Activated CD4-positive, alpha-beta T cell treated with anti-CD3 and anti-CD28 coated beads, Interleukin-2, amount 10 ng/mL, durations not matched to agents 7 days and 5 days (primary cell): ENCODE data around the gene LAGE3. TPM values are rescaled to one million over a fixed set of nuclear protein-coding genes. Genes with fewer than 3 reads are reported as not detected.
A peak's percentile ranks its signal among the peaks of the same experiment; 100 is the strongest.

ENCODE experiments used
- CTCF ChIA-PET: fragments of 350-600 bp; sonication (Branson Sonifier 250); formaldehyde crosslinking; loops from one replicate; lab custom pipeline; 2021; ENCODE audit warnings: antibody characterized with exemption; lab: Charles Lee
- POLR2A ChIA-PET: fragments of 350-600 bp; sonication (Branson Sonifier 250); formaldehyde crosslinking; loops from one replicate; lab custom pipeline; 2021; ENCODE audit warnings: antibody characterized with exemption; lab: Charles Lee
- DNase-seq: peaks from one replicate; pipeline ENCODE4 v3.0.0-alpha.2; 2020
- H3K27ac Mint-ChIP-seq: one replicate; pipeline ENCODE4 v1.8.0; 2021; ENCODE audit warnings: mild to moderate bottlenecking, moderate library complexity, mixed read lengths
- H3K27me3 Mint-ChIP-seq: one replicate; pipeline ENCODE4 v1.8.0; 2021; ENCODE audit warnings: mixed read lengths
- H3K36me3 Mint-ChIP-seq: one replicate; pipeline ENCODE4 v1.8.0; 2021; ENCODE audit warnings: low read depth, mixed read lengths
- H3K4me1 Mint-ChIP-seq: one replicate; pipeline ENCODE4 v1.8.0; 2021; ENCODE audit warnings: mixed read lengths
- H3K4me3 Mint-ChIP-seq: one replicate; pipeline ENCODE4 v1.8.0; 2021; ENCODE audit warnings: mild to moderate bottlenecking, moderate library complexity, mixed read lengths
- H3K9me3 Mint-ChIP-seq: one replicate; pipeline ENCODE4 v1.8.0; 2021; ENCODE audit warnings: mixed read lengths
- total RNA-seq, 2 experiments: library from RNA; stranded (reverse); gene quantifications; one replicate each; pipeline ENCODE4 v1.2.3, GENCODE V29; 2021

Gene LAGE3, protein sequence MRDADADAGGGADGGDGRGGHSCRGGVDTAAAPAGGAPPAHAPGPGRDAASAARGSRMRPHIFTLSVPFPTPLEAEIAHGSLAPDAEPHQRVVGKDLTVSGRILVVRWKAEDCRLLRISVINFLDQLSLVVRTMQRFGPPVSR
- total RNA-seq: 10 to 100 TPM; 43.2 to 47.9 TPM

DNA sequence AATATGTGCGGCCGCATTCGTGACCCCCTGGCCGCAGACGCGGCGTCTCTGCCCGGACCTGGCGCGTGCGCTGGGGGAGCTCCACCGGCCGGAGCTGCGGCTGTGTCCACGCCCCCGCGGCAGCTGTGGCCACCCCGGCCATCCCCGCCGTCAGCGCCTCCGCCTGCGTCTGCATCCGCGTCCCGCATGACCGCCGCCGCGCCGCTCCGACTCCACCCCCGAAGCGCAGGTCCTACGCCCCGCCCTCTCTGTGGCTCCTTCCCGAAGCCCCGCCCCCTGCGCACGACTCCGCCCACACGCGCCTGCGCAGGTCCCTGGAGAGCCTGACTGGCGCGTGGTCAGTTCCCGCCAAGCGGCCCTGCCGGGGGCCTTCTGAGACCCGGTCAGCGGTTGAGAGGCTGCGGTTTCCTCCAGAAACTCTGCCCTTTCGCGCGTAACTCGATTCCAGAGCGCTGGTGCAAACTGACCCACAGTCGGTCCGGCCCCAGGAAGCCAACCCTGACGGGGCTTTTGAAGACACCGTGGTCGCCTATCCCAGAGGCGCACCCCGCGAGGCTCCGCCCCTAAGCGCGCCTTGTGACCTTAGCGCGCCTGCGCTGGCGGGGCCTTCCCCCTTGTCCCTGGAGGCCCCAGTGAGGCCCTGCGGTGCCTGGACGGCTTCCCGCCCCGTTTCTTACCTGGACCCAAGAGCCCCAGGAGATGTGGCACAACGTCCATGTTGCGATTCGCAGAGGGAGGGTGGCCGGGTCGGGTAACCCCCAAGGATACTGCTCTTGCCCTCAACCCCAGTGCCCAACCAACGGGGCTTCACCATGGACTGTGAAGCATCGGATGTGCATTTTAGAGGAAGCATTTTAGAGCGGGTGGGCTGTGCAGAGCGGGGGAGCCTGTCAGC, at the start of gene LAGE3:
TSS of gene LAGE3 (minus strand) at position 554 of the 895 bp plus-strand sequence. CDS start at position 188, 366 bp downstream.
- no peaks in the 10 kb centered on the region for H3K27me3 Mint-ChIP-seq
- no peaks in the 10 kb centered on the region for H3K9me3 Mint-ChIP-seq
- ChIA-PET POLR2A (no interaction called here), CTCF (interaction anchor here (2.1 kb wide), 1 partner anchor 11 kb away, joined by 5 read pairs; the partner anchor contains the start of gene SLC10A3)
- H3K36me3 Mint-ChIP-seq: peaks cover 10% of the 10 kb centered on the region
- H3K4me3 Mint-ChIP-seq: peak within 1 kb of the TSS; percentile 81
- DNase-seq: peak; percentile 92
- peak within 1 kb of the TSS; percentile 94 for H3K27ac Mint-ChIP-seq
- peaks cover 31% of the 10 kb centered on the region for H3K4me1 Mint-ChIP-seq

DNA sequence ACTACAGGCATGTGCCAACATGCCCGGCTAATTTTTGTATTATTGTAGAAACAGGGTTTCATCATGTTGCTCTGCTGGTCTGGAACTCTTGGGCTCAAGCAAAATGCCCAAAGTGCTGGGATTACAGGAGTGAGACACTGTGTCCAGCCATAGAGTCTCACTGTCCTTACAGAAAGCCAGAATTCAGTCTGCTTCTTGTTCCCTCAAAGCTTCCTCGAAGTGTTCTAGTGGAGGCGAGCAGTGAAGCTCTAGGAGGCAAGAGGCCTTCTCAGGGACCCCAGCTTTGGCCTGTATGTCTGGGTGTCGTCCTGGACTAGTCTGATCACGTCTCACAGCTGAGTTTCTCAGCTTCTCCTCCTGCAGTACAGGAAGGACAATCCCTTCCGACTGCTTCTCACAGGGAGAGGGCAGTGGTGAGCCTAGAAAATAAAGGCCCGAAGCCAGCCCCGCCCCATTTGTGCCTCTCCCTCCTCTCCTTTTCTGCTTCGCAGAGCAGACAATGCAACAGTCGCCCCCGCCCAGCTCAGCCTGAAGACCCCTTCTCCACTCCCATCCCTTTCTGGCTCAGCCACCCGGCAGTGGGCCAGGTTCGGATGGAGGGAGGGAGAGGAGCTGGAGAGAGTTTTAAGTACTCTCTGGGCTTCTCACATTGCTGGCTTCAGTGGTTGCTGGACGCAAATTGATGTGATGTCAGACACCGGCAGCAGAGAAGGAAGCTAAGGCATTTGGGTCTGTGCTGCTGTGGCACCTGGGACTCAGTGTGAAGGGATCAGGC, 48.0 kb upstream of the LAGE3 start:
- POLR2A ChIA-PET: no interaction called here
- Mint-ChIP-seq H3K4me3 (no peak overlapping the region), H3K9me3 (no peaks in the 10 kb centered on the region), H3K36me3 (peaks cover 3% of the 10 kb centered on the region), H3K27ac (peak overlapping the region; percentile 83), H3K4me1 (peaks cover 24% of the 10 kb centered on the region), H3K27me3 (no peaks in the 10 kb centered on the region)
- peak; percentile 67 for DNase-seq
- CTCF ChIA-PET: interaction anchor here (0.6 to 1.6 kb wide), 9 partner anchors 9 to 153 kb away, joined by 3 to 10 read pairs (median 4); partner anchors contain the start of genes FAM3A and SLC10A3

DNA sequence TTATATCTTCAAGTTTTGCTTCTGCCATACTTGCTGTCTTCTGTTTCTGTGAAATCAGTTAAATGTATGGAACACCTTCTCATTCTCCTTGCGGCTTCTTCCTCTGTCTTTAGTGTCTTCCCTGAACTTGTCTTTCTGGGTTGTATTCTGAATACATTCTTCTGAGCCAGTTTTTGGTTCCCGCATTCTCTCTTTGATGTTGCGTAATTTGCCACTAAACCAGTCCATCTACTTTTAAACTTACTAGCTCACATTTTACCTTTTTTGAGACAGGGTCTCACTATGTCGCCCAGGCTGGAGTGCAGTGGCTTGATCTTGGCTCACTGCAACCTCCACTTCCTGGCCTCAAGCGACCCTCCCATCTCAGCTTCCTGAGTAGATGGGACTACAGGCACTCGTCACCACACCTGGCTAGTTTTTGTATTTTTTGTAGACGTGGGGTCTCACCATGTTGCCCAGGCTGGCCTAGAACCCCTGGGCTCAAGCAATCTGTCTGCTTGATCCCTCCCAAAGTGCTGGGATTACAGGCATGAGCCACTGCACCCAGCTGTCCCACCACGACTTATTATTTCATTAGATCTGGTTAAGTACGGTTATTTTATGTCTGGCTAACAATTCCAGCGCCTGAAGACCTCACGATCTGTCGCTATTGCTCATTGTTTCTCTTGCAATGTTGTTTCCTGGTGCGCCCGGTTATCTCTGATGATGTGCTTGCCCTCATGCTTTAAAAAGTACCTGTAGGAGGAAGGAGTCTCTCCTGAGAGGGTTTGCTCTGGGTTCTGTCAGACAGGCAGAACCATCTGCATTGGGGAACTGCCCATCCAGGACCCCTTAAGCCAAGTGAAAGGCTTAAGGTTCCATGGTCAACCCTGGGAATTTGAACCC, 46.8 kb upstream of the LAGE3 start:
- CTCF ChIA-PET: interaction anchor here (1.0 to 1.2 kb wide), 2 partner anchors 35 to 153 kb away, joined by 4 read pairs; partner anchors contain the start of gene SLC10A3
- DNase-seq: no peak
- no peaks in the 10 kb centered on the region for H3K27me3 Mint-ChIP-seq
- H3K9me3 Mint-ChIP-seq: no peaks in the 10 kb centered on the region
- peak overlapping the region; percentile 60 for H3K27ac Mint-ChIP-seq
- peaks cover 24% of the 10 kb centered on the region for H3K4me1 Mint-ChIP-seq
- POLR2A ChIA-PET: no interaction called here
- no peak overlapping the region for H3K4me3 Mint-ChIP-seq
- H3K36me3 Mint-ChIP-seq: peaks cover under 1% of the 10 kb centered on the region

DNA sequence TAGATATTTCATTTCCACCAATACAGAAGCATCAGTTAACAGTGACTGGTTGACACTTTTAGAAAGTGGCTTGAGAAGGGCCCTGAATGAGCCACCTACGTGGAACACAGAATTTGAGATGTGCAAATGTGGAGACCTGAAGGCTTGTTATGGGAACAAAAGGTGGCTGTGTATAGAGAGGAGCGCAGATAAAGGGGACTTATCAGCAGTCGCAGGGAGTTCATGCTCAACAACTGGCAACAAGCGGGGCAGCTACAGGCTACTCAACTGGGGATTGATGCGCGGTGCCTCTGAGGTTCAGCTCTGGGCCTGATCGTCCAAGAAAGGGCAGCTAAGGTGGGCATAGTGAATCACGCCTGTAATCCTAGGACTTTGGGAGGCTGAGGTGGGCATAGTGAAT, 40.3 kb upstream of the LAGE3 start:
- CTCF ChIA-PET: interaction anchor here (0.7 to 2.0 kb wide), 2 partner anchors 13 to 23 kb away, joined by 3 to 5 read pairs; no protein-coding TSS in a partner anchor
- no peaks in the 10 kb centered on the region for H3K9me3 Mint-ChIP-seq
- no peak overlapping the region for H3K27ac Mint-ChIP-seq
- no peak overlapping the region for H3K4me3 Mint-ChIP-seq
- H3K4me1 Mint-ChIP-seq: peaks cover 13% of the 10 kb centered on the region
- no peak for DNase-seq
- no peaks in the 10 kb centered on the region for H3K27me3 Mint-ChIP-seq
- POLR2A ChIA-PET: no interaction called here
- H3K36me3 Mint-ChIP-seq: no peaks in the 10 kb centered on the region

DNA sequence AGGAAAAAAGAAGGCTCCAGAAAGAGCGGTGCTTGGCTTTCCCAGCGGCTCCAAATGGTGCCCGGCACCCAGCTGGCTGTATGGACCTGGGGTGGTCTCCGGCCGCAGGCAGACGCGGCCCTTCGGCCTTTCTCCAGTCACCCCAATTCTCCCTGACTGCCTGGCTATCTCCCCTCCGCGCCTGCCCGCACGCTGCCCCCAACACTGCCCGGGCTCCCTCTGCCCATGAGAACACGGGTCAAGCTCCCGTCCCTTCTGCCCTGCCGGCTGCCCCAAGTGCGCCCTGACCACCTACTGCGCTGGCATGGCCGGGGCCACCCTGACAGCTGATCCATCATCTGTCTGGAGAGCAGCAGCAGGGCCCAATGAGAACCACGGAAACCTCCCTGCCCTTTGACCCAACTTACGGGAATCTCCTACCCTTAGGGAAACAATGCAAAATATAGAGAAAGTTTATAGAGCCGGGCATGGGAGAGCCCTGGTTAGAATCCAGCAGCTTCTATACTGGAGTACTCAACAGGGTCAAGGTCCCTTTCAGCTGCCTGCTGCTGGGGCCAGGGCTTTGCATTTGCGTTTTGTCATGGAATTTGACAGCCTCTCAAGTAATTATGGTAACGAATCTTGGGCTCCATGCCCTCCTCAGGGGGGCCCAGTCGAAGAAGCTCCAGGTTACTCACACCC, 38.2 kb upstream of the LAGE3 start:
- Mint-ChIP-seq H3K4me3 (peak overlapping the region; percentile 16), H3K27me3 (no peaks in the 10 kb centered on the region), H3K9me3 (no peaks in the 10 kb centered on the region), H3K27ac (peak overlapping the region; percentile 36), H3K36me3 (peaks cover 6% of the 10 kb centered on the region), H3K4me1 (peaks cover 22% of the 10 kb centered on the region)
- DNase-seq: no peak
- ChIA-PET CTCF (interaction anchor here (3.1 kb wide), 1 partner anchor 10 kb away, joined by 10 read pairs; no protein-coding TSS in a partner anchor), POLR2A (no interaction called here)

DNA sequence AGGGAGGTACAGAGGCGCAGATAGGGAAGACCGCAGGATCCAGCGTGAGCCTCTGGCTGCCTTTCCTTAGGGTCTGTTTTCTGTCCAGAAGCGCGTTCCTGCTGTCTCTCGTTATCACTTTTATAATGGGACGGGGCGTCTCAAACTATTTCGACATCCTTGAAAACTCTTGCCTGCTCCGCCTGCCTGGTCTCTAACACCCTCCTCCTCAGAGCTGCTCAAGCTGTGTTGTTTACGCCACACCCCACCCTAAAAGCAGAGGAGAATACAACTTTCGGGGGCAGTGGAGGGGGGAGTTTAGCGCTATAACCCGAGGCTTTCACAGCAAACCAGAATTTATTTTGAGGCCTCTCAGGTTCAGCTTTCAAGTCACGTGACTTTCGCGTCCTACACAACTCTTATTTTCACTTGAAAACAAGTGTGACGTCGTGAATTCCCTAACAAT, 37.6 kb upstream of the LAGE3 start:
- peak; percentile 25 for DNase-seq
- Mint-ChIP-seq H3K27ac (peak overlapping the region; percentile 94), H3K9me3 (no peaks in the 10 kb centered on the region), H3K36me3 (peaks cover 6% of the 10 kb centered on the region), H3K4me1 (peaks cover 25% of the 10 kb centered on the region), H3K4me3 (peak overlapping the region; percentile 80), H3K27me3 (no peaks in the 10 kb centered on the region)
- ChIA-PET CTCF (interaction anchor here (3.1 kb wide), 1 partner anchor 11 kb away, joined by 10 read pairs; no protein-coding TSS in a partner anchor), POLR2A (no interaction called here)

DNA sequence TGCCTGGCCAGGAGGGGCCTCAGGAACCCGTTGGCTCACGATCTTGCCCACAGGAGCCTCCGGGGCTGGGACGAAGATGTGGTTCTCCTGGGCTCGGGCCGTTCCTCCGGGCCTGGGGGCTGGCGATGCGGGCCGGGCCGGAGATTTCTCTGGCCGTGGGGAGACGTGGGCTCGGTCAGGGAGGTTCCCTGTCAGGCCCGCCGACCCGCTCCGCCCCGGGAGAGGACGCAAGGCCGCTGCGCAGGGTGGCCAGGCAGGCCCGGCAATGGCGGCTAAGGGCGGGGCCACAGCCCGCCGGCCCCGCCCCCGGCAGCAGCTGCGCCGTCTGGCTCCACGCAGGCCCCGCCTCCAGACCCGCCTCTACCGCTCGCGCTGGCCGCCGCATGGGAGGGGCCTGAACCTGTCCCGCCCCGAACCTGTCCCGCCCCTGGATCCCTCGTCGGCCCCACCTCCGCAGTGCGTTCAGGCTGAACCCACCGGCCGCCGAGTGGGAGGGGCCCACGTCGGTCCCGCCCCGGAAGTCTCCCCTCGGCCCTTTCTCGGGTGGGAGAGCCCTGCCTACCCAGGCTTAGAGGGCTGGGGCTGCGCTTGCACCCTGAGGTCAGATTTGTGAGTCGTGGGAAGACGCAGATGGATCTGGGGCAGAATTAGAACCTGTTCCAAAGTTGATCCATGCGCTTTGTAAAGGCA, 37.0 kb upstream of the LAGE3 start, which contains the start of gene FAM3A:
TSS of gene FAM3A (minus strand) at position 267 of the 690 bp plus-strand sequence. CDS start 460 bp downstream, outside the sequence.
- ChIA-PET POLR2A (no interaction called here), CTCF (interaction anchor here (1.3 to 3.1 kb wide), 2 partner anchors 11 to 18 kb away, joined by 4 to 10 read pairs; no protein-coding TSS in a partner anchor)
- H3K9me3 Mint-ChIP-seq: no peaks in the 10 kb centered on the region
- peak within 1 kb of the TSS; percentile 94 for H3K27ac Mint-ChIP-seq
- peaks cover 31% of the 10 kb centered on the region for H3K4me1 Mint-ChIP-seq
- peak within 1 kb of the TSS; percentile 80 for H3K4me3 Mint-ChIP-seq
- H3K36me3 Mint-ChIP-seq: peaks cover 7% of the 10 kb centered on the region
- peak; percentile 93 for DNase-seq
- no peaks in the 10 kb centered on the region for H3K27me3 Mint-ChIP-seq

DNA sequence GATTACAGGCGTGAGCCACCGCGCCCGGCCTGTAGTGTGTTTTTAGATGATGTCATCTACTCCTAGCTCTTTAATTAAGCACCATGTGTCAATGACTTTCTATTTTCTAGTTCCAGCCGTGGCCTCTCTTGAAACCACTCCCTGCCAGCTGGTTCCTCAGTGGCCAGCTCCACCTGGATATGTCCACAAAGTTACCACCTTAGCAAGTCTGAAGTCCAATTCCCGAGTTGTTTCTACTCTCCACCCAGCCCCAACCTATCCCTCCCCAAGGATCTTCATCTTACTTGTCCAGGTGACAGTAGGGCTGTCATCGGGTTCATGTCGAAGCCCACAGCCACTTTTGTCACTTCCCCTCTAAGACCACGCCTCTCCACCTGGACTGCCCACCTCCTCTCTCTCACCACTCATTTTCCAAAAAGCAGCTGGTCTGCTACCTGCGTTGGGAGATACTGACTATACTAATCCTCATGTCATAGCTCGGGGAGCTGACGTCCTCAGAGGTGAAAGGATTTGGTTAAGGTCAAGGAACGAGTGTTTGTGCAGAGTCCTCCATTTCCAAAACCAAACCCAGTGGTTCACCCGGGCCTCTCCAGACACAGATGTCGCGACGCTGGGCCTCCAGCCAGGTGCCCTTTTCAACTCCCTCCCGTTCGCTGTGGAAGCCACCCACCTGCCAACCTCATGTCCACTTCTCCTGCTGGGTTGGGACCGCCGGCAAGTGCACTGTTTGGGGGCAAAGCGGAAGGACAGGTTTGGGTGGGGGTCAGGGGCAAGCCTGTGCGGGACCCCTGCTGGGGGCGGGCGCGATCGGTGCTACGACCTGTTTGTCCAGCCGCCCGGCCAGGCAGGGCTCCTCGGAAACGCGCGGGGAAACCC, 36.2 kb upstream of the LAGE3 start:
- peak; percentile 32 for DNase-seq
- Mint-ChIP-seq H3K27me3 (no peaks in the 10 kb centered on the region), H3K9me3 (no peaks in the 10 kb centered on the region), H3K4me1 (peaks cover 34% of the 10 kb centered on the region), H3K4me3 (peak overlapping the region; percentile 79), H3K36me3 (peaks cover 12% of the 10 kb centered on the region), H3K27ac (peak overlapping the region; percentile 84)
- ChIA-PET POLR2A (no interaction called here), CTCF (interaction anchor here (1.3 to 3.1 kb wide), 2 partner anchors 12 to 17 kb away, joined by 4 to 10 read pairs; no protein-coding TSS in a partner anchor)

DNA sequence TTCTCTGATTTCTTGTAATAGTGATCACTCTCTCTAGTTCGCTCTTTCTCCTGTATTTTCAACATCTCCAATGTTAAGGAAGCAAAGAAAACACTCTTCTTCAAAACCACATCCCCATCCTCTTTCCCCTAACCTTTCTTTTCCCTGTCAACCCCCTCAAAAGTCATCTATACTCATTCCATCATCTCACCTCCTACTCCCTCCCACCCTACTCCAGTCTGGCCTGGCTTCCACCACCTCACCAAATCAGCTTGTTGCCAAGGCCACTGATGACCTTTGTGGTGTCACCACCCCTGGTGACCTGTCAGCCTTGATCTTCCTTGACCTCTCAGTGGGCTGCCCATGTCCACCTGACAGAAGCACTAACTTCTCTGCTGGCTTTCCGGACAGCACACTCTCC, 34.6 kb upstream of the LAGE3 start:
- Mint-ChIP-seq H3K27me3 (no peaks in the 10 kb centered on the region), H3K4me3 (peak overlapping the region; percentile 43), H3K4me1 (peaks cover 41% of the 10 kb centered on the region), H3K36me3 (peaks cover 25% of the 10 kb centered on the region), H3K9me3 (peaks cover 4% of the 10 kb centered on the region), H3K27ac (no peak overlapping the region)
- CTCF ChIA-PET: no interaction called here
- no peak for DNase-seq
- POLR2A ChIA-PET: no interaction called here
